Neural cell (in vitro differentiated cells): ENCODE results near the gene CNTNAP2.

ENCODE experiments used
- EP300 ChIP-seq: fragments of 450-650 bp; conservative IDR thresholded peaks from 2 replicates; pipeline ENCODE4 v1.6.1; 2014; ENCODE audit warnings: antibody characterized with exemption, mild to moderate bottlenecking, moderate library complexity; ENCODE audit not compliant: poor library complexity, severe bottlenecking
- EZH2 ChIP-seq: fragments of 200-600, 300-800 bp; shearing (Covaris generic), sonication (generic); IDR thresholded peaks from 2 replicates; pipeline ENCODE4 v1.6.1; 2014; ENCODE audit warnings: antibody characterized with exemption, low read length, borderline replicate concordance, mild to moderate bottlenecking; ENCODE audit not compliant: insufficient read depth, poor library complexity, severe bottlenecking
- MXI1 ChIP-seq: fragments of 450-650 bp; conservative IDR thresholded peaks from 2 replicates; pipeline ENCODE4 v1.6.1; 2014; ENCODE audit warnings: antibody characterized with exemption, mild to moderate bottlenecking; ENCODE audit not compliant: poor library complexity, severe bottlenecking
- POLR2AphosphoS5 ChIP-seq: IDR thresholded peaks from 2 replicates; pipeline ENCODE4 v1.6.1; 2012
- RAD21 ChIP-seq: fragments of 450-650 bp; conservative IDR thresholded peaks from 2 replicates; pipeline ENCODE4 v1.6.1; 2014; ENCODE audit warnings: antibody characterized with exemption, mild to moderate bottlenecking, moderate library complexity
- SMC3 ChIP-seq: fragments of 450-650 bp; conservative IDR thresholded peaks from 2 replicates; pipeline ENCODE4 v1.6.1; 2014; ENCODE audit warnings: antibody characterized with exemption, mild to moderate bottlenecking, moderate library complexity; ENCODE audit not compliant: poor library complexity
- TAF1 ChIP-seq: IDR thresholded peaks from 2 replicates; pipeline ENCODE4 v1.6.1; 2012; ENCODE audit warnings: low read depth
- TF ChIP-seq, protein P1 (sequence below): fragments of 450-650 bp; IDR thresholded peaks from 2 replicates; pipeline ENCODE4 v1.5.1; 2014; ENCODE audit warnings: antibody characterized with exemption, mild to moderate bottlenecking, moderate library complexity; ENCODE audit not compliant: poor library complexity, severe bottlenecking
- TF ChIP-seq, protein P2 (sequence below): IDR thresholded peaks from 2 replicates; pipeline ENCODE4 v1.6.1; 2012; ENCODE audit warnings: borderline replicate concordance

DNA sequence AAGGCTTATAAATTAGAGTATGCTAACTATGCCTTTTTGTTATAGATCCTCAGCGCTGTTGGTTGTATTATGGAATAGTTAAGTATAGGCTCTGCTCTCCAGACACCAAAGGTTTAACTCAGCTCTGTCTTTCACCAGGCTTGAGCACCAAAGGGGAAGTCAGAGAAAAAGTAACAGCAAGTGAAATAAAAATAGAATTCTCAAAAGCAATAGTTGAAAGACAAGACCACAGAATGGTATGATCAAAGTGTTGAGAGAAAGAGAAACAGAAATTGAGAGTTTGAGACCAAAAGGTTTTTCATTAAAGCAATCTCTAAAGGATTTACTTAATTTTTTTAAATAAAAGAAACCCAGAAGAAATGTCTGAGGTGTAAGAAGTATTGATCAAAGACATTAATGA is 1944.1 kb downstream of the CNTNAP2 start:
- TF ChIP-seq EZH2 (no peak), TAF1 (no peak), RAD21 (no peak), POLR2AphosphoS5 (no peak), MXI1 (no peak), EP300 (no peak), SMC3 (no peak)
- TF ChIP-seq, protein P1, sequence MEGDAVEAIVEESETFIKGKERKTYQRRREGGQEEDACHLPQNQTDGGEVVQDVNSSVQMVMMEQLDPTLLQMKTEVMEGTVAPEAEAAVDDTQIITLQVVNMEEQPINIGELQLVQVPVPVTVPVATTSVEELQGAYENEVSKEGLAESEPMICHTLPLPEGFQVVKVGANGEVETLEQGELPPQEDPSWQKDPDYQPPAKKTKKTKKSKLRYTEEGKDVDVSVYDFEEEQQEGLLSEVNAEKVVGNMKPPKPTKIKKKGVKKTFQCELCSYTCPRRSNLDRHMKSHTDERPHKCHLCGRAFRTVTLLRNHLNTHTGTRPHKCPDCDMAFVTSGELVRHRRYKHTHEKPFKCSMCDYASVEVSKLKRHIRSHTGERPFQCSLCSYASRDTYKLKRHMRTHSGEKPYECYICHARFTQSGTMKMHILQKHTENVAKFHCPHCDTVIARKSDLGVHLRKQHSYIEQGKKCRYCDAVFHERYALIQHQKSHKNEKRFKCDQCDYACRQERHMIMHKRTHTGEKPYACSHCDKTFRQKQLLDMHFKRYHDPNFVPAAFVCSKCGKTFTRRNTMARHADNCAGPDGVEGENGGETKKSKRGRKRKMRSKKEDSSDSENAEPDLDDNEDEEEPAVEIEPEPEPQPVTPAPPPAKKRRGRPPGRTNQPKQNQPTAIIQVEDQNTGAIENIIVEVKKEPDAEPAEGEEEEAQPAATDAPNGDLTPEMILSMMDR = no peak
- TF ChIP-seq, protein P2, sequence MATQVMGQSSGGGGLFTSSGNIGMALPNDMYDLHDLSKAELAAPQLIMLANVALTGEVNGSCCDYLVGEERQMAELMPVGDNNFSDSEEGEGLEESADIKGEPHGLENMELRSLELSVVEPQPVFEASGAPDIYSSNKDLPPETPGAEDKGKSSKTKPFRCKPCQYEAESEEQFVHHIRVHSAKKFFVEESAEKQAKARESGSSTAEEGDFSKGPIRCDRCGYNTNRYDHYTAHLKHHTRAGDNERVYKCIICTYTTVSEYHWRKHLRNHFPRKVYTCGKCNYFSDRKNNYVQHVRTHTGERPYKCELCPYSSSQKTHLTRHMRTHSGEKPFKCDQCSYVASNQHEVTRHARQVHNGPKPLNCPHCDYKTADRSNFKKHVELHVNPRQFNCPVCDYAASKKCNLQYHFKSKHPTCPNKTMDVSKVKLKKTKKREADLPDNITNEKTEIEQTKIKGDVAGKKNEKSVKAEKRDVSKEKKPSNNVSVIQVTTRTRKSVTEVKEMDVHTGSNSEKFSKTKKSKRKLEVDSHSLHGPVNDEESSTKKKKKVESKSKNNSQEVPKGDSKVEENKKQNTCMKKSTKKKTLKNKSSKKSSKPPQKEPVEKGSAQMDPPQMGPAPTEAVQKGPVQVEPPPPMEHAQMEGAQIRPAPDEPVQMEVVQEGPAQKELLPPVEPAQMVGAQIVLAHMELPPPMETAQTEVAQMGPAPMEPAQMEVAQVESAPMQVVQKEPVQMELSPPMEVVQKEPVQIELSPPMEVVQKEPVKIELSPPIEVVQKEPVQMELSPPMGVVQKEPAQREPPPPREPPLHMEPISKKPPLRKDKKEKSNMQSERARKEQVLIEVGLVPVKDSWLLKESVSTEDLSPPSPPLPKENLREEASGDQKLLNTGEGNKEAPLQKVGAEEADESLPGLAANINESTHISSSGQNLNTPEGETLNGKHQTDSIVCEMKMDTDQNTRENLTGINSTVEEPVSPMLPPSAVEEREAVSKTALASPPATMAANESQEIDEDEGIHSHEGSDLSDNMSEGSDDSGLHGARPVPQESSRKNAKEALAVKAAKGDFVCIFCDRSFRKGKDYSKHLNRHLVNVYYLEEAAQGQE = no peak
